Astrocyte (in vitro differentiated cells and primary cell): ENCODE data around the gene CCL17. TPM values are rescaled to one million over a fixed set of nuclear protein-coding genes. Genes with fewer than 3 reads are reported as not detected.

Experiments
- DNase-seq: peaks from one replicate; pipeline ENCODE4 v3.0.0-alpha.2; 2010; ENCODE audit warnings: low read depth
- FAIRE-seq: peaks from 2 replicates; lab custom pipeline; 2011; peaks lifted over from hg19 to GRCh38; lab: Jason Lieb, UNC
- H2AFZ ChIP-seq: 2 replicates; pipeline ENCODE4 v1.6.0; 2012; ENCODE audit warnings: low read depth, low read length, inconsistent platforms
- H3K27ac ChIP-seq: 2 replicates; pipeline ENCODE4 v1.5.1; 2011; ENCODE audit warnings: low read depth, low read length, inconsistent platforms
- H3K27me3 ChIP-seq: 2 replicates; pipeline ENCODE4 v1.6.0; 2011; ENCODE audit warnings: low read length, inconsistent platforms; ENCODE audit not compliant: insufficient read depth
- H3K36me3 ChIP-seq: 2 replicates; pipeline ENCODE4 v1.5.1; 2011; ENCODE audit warnings: low read length, inconsistent platforms; ENCODE audit not compliant: insufficient read depth
- H3K4me1 ChIP-seq: 2 replicates; pipeline ENCODE4 v1.5.1; 2011; ENCODE audit warnings: low read length, inconsistent platforms; ENCODE audit not compliant: insufficient read depth
- H3K4me2 ChIP-seq: 2 replicates; pipeline ENCODE4 v1.6.0; 2012; ENCODE audit warnings: low read length, inconsistent platforms
- H3K4me3 ChIP-seq: 2 replicates; pipeline ENCODE4 v1.5.1; 2011; ENCODE audit warnings: low read depth, mild to moderate bottlenecking, low read length, inconsistent platforms; ENCODE audit not compliant: insufficient read depth
- H3K79me2 ChIP-seq: 2 replicates; pipeline ENCODE4 v1.6.0; 2012; ENCODE audit warnings: mild to moderate bottlenecking, low read length, inconsistent platforms; ENCODE audit not compliant: insufficient read depth
- H3K9ac ChIP-seq: 2 replicates; pipeline ENCODE4 v1.6.0; 2012; ENCODE audit warnings: mild to moderate bottlenecking, low read length, inconsistent platforms
- H3K9me3 ChIP-seq: 2 replicates; pipeline ENCODE4 v1.5.1; 2012; ENCODE audit warnings: low read depth, mild to moderate bottlenecking, low read length, inconsistent platforms; ENCODE audit not compliant: insufficient read depth
- H4K20me1 ChIP-seq: 2 replicates; pipeline ENCODE4 v1.6.0; 2012; ENCODE audit warnings: low read length, inconsistent platforms; ENCODE audit not compliant: insufficient read depth
- H3K27ac Mint-ChIP-seq: one replicate; pipeline ENCODE4 v1.8.0; 2021; ENCODE audit warnings: mild to moderate bottlenecking, mixed read lengths; ENCODE audit not compliant: unreplicated experiment
- H3K27me3 Mint-ChIP-seq: one replicate; pipeline ENCODE4 v1.8.0; 2021; ENCODE audit warnings: low read depth, mixed read lengths; ENCODE audit not compliant: unreplicated experiment
- H3K36me3 Mint-ChIP-seq: one replicate; pipeline ENCODE4 v1.8.0; 2021; ENCODE audit warnings: low read depth, mixed read lengths; ENCODE audit not compliant: unreplicated experiment
- H3K4me1 Mint-ChIP-seq: one replicate; pipeline ENCODE4 v1.8.0; 2021; ENCODE audit warnings: low read depth, mixed read lengths; ENCODE audit not compliant: unreplicated experiment
- H3K4me3 Mint-ChIP-seq: one replicate; pipeline ENCODE4 v1.8.0; 2021; ENCODE audit warnings: mild to moderate bottlenecking, moderate library complexity, mixed read lengths; ENCODE audit not compliant: unreplicated experiment
- H3K9me3 Mint-ChIP-seq: one replicate; pipeline ENCODE4 v1.8.0; 2021; ENCODE audit warnings: mild to moderate bottlenecking, mixed read lengths; ENCODE audit not compliant: unreplicated experiment
- EZH2 ChIP-seq: IDR thresholded peaks from 2 replicates; pipeline ENCODE4 v1.6.1; 2012; ENCODE audit warnings: mild to moderate bottlenecking, low read length, inconsistent platforms; ENCODE audit not compliant: insufficient read depth
- total RNA-seq: library from RNA; stranded (reverse); gene quantifications from 2 replicates; pipeline ENCODE4 v1.2.1, GENCODE V29; 2021
- TF ChIP-seq, protein P1 (sequence below): IDR thresholded peaks from 2 replicates; pipeline ENCODE4 v1.5.1; 2011; ENCODE audit warnings: low read depth, mild to moderate bottlenecking, inconsistent platforms, low read length, moderate library complexity; ENCODE audit not compliant: insufficient read depth

Gene CCL17
- total RNA-seq, 1 donor from 2014 or later, result not detected

DNA sequence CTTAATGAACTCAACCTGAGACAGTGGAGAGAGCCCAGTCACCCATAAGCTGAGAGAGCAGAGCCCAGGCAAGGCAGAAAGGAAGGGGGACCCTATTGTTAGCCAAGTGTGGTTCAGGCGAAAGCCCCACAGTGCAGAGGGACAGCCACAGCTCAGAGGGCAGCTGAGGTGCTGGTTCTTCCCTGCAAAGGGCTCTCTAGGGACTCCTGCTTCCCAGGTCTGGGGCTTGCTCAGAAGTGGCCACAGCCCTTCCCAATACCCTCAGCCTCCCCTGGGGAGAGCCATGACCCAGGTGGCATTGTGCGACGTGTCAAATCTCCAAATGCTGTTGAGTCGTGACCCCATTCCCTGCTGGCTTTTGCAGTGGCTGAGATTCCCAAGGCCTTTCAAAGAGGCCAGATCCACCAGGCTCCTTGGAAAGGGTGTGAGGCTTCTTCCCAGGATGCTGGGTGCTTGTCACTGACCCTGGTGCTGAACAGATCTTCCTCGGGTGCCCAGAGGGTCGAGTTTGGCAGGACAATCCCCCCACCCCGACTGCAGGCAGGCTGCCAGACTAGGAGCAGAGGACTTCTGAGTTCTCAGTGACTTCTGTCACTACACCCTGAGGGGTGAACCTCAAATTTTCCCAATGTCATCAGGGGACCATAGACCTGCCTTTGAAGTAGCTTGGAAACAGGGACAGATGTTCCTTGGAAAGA is 2.5 kb upstream of the CCL17 start:
- Histone ChIP-seq H3K27me3 (no peaks in the 10 kb centered on the region), H2AFZ (no peak overlapping the region), H3K79me2 (no peaks in the 10 kb centered on the region), H3K9me3 (no peaks in the 10 kb centered on the region), H3K4me3 (no peak overlapping the region), H4K20me1 (no peaks in the 10 kb centered on the region), H3K27ac (no peak overlapping the region), H3K9ac (no peak overlapping the region), H3K4me2 (no peak overlapping the region), H3K36me3 (no peaks in the 10 kb centered on the region), H3K4me1 (no peaks in the 10 kb centered on the region)
- Mint-ChIP-seq H3K4me1 (peaks cover 1% of the 10 kb centered on the region), H3K36me3 (peaks cover 2% of the 10 kb centered on the region), H3K27me3 (peaks cover 32% of the 10 kb centered on the region), H3K27ac (no peak overlapping the region), H3K4me3 (no peak overlapping the region), H3K9me3 (peaks cover 2% of the 10 kb centered on the region)
- TF ChIP-seq EZH2, result no peak
- DNase-seq (no peak), FAIRE-seq (no peak)

DNA sequence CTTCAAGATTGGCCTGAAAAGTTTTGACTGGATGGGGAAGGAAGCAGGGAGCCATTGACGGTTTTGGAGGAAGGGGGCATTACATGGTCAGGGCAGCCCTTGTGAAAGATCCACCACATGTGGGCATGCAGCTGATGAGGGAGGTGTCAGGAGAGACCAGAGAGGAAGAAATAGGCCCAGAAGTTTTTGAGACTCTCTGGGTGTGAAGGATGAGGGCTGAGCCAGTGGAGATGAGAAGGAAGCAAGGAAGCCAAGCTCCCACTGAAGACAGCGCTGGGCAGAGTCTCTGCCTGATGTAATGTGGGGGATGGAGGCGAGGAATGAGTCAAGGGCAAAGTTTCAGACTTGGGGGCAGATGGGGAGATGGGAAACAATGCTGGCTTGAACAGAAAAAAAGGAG is 530 bp downstream of the CCL17 start:
- Histone ChIP-seq H3K4me3 (no peak overlapping the region), H3K36me3 (no peaks in the 10 kb centered on the region), H3K27me3 (peaks cover 3% of the 10 kb centered on the region), H4K20me1 (no peaks in the 10 kb centered on the region), H2AFZ (no peak overlapping the region), H3K9me3 (no peaks in the 10 kb centered on the region), H3K79me2 (no peaks in the 10 kb centered on the region), H3K9ac (no peak overlapping the region), H3K4me2 (no peak overlapping the region), H3K27ac (no peak overlapping the region), H3K4me1 (no peaks in the 10 kb centered on the region)
- Mint-ChIP-seq H3K4me3 (no peak overlapping the region), H3K36me3 (no peaks in the 10 kb centered on the region), H3K27ac (no peak overlapping the region), H3K9me3 (no peaks in the 10 kb centered on the region), H3K27me3 (peaks cover 19% of the 10 kb centered on the region), H3K4me1 (peaks cover 1% of the 10 kb centered on the region)
- DNase-seq (no peak), FAIRE-seq (no peak)
- TF ChIP-seq, protein P1, sequence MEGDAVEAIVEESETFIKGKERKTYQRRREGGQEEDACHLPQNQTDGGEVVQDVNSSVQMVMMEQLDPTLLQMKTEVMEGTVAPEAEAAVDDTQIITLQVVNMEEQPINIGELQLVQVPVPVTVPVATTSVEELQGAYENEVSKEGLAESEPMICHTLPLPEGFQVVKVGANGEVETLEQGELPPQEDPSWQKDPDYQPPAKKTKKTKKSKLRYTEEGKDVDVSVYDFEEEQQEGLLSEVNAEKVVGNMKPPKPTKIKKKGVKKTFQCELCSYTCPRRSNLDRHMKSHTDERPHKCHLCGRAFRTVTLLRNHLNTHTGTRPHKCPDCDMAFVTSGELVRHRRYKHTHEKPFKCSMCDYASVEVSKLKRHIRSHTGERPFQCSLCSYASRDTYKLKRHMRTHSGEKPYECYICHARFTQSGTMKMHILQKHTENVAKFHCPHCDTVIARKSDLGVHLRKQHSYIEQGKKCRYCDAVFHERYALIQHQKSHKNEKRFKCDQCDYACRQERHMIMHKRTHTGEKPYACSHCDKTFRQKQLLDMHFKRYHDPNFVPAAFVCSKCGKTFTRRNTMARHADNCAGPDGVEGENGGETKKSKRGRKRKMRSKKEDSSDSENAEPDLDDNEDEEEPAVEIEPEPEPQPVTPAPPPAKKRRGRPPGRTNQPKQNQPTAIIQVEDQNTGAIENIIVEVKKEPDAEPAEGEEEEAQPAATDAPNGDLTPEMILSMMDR, result no peak
- TF ChIP-seq EZH2, result no peak

DNA sequence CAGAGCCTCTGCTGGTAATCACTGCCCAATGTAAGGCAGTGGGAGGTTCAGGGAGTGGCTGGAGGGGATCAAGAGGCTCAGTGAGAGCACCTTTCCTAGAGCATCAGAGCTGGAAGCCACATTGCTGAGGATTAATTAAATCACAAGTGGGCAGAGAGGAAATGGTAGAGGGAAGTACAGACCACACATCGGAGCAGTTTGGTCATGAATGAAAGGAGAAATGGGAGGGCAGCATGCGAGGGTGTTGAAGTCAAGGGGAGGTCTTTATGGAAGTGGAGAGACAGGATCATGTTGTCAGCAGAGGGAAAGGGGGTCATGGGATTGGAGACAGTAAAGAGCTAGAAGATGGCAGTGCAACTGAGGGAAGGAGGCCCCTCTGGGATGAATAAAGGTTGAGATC is 2.3 kb downstream of the CCL17 start:
- H3K4me1 ChIP-seq, result no peaks in the 10 kb centered on the region
- peaks cover 3% of the 10 kb centered on the region for H3K27me3 ChIP-seq
- no peaks in the 10 kb centered on the region for H4K20me1 ChIP-seq
- no peaks in the 10 kb centered on the region for H3K36me3 ChIP-seq
- TF ChIP-seq, protein P1, result no peak
- no peak for TF ChIP-seq EZH2
- FAIRE-seq (no peak), DNase-seq (no peak)
- H3K27ac ChIP-seq, result no peak overlapping the region
- H3K4me3 ChIP-seq, result no peak overlapping the region
- Mint-ChIP-seq H3K4me3 (no peak overlapping the region), H3K36me3 (no peaks in the 10 kb centered on the region), H3K27me3 (peaks cover 27% of the 10 kb centered on the region), H3K27ac (no peak overlapping the region), H3K9me3 (no peaks in the 10 kb centered on the region), H3K4me1 (peaks cover 1% of the 10 kb centered on the region)
- no peak overlapping the region for H3K4me2 ChIP-seq
- no peak overlapping the region for H2AFZ ChIP-seq
- no peaks in the 10 kb centered on the region for H3K9me3 ChIP-seq
- no peaks in the 10 kb centered on the region for H3K79me2 ChIP-seq
- H3K9ac ChIP-seq, result no peak overlapping the region
